K562 (cell line): Measurements from ENCODE around the gene KIF5A. TPM values are rescaled to one million over a fixed set of nuclear protein-coding genes. Genes with fewer than 3 reads are reported as not detected.

Source experiments
- ATAC-seq: fragments of 200-7000 bp; cut with Tn5 transposase; 3 replicates; pipeline ENCODE4 v1.9.1; 2020; ENCODE audit warnings: moderate library complexity
- BruUV-seq: library from RNA; stranded (reverse); fragments of 400-500 nt; replicated peaks from 2 replicates; lab custom pipeline; 2021; lab: Mats Ljungman, UMichigan
- CTCF ChIA-PET: fragments of 300-600 bp; formaldehyde crosslinking; extraction: SDS; loops from one replicate; lab custom pipeline; 2021; ENCODE audit warnings: low intra/inter-chr PET ratio; lab: Yijun Ruan, JAX
- POLR2A ChIA-PET: fragments of 300-600, 350-650 bp; sonication (Branson Sonifier 250); formaldehyde crosslinking; extraction: SDS; loops from one replicate; lab custom pipeline; 2021; ENCODE audit warnings: antibody characterized with exemption, inconsistent platforms; lab: Yijun Ruan, JAX
- DNase-seq, 4 experiments: peaks; one replicate each; pipeline versions ENCODE4 v3.0.0 to v3.0.0-alpha.2; 2011 to 2018; ENCODE audit warnings: low spot score in 3 of 4, mixed read lengths in 3 of 4; ENCODE audit errors: extremely low read depth in 1 of 4
- FAIRE-seq: peaks from 2 replicates; lab custom pipeline; 2011; peaks lifted over from hg19 to GRCh38; lab: Jason Lieb, UNC
- H2AFZ ChIP-seq: 2 replicates; pipeline ENCODE4 v1.6.0; 2011; ENCODE audit warnings: low read depth, low read length, control low read depth, inconsistent platforms
- H3K27ac ChIP-seq: fragments of 200-600 bp; 3 replicates; pipeline ENCODE4 v1.8.0; 2011; ENCODE audit warnings: low read depth, mild to moderate bottlenecking, control low read depth, inconsistent platforms, low read length, moderate library complexity, mixed read lengths; ENCODE audit errors: extremely low read depth
- H3K27me3 ChIP-seq, 2 experiments: fragments of 300-600 bp in 1 of 2; 2 replicates in 1 of 2; 3 replicates in 1 of 2; pipeline versions ENCODE4 v1.6.0 to v1.8.0; 2011; ENCODE audit warnings: inconsistent platforms in 2 of 2, low read length in 2 of 2, mild to moderate bottlenecking in 1 of 2, mixed read lengths in 1 of 2, moderate library complexity in 1 of 2; ENCODE audit not compliant: control insufficient read depth in 2 of 2, insufficient read depth in 2 of 2
- H3K36me3 ChIP-seq: fragments of 300-600 bp; 3 replicates; pipeline ENCODE4 v1.8.0; 2011; ENCODE audit warnings: mild to moderate bottlenecking, low read length, inconsistent platforms; ENCODE audit not compliant: control insufficient read depth, insufficient read depth
- H3K4me1 ChIP-seq, 2 experiments: fragments of 200-600 bp in 1 of 2; replicated peaks in 1 of 2; 2 replicates in 1 of 2; 3 replicates in 1 of 2; pipeline versions ENCODE4 v1.5.1 to v1.8.0; 2011; ENCODE audit warnings: inconsistent platforms in 2 of 2, low read length in 2 of 2, mild to moderate bottlenecking in 1 of 2, mixed read lengths in 1 of 2, moderate library complexity in 1 of 2; ENCODE audit not compliant: control insufficient read depth in 2 of 2, insufficient read depth in 2 of 2
- H3K4me2 ChIP-seq: 2 replicates; pipeline ENCODE4 v1.6.1; 2011; ENCODE audit warnings: low read length, control low read depth, inconsistent platforms, mixed read lengths; ENCODE audit not compliant: insufficient read depth
- H3K4me3 ChIP-seq: fragments of 200-600 bp; sonication (generic), shearing (Covaris generic); 2 replicates; pipeline ENCODE4 v1.5.1; 2016; ENCODE audit warnings: control low read depth, inconsistent platforms
- H3K79me2 ChIP-seq: fragments of 200-600 bp; 3 replicates; pipeline ENCODE4 v1.8.0; 2011; ENCODE audit warnings: low read length, inconsistent platforms; ENCODE audit not compliant: control insufficient read depth, insufficient read depth
- H3K9ac ChIP-seq, 2 experiments: 2 replicates each; pipeline versions ENCODE4 v1.6.0 to v1.6.1; 2011; ENCODE audit warnings: low read depth in 2 of 2, low read length in 2 of 2, control low read depth in 1 of 2, inconsistent platforms in 1 of 2, mild to moderate bottlenecking in 1 of 2, mixed read lengths in 1 of 2; ENCODE audit not compliant: insufficient read depth in 1 of 2
- H3K9me1 ChIP-seq: one replicate; pipeline ENCODE4 v1.6.0; 2011; ENCODE audit warnings: inconsistent platforms, mild to moderate bottlenecking, low read length, moderate library complexity; ENCODE audit not compliant: control insufficient read depth, insufficient read depth
- H3K9me3 ChIP-seq: replicated peaks from 2 replicates; pipeline ENCODE4 v1.5.1; 2011; ENCODE audit warnings: low read depth, low read length, inconsistent platforms; ENCODE audit not compliant: control insufficient read depth, insufficient read depth
- H4K20me1 ChIP-seq: replicated peaks from 2 replicates; pipeline ENCODE4 v1.6.1; 2011; ENCODE audit warnings: low read length, inconsistent platforms, mixed read lengths; ENCODE audit not compliant: control insufficient read depth, insufficient read depth
- ATF1 ChIP-seq, 2 experiments: fragments of 450-650 bp in 1 of 2; IDR thresholded peaks; 2 replicates each; pipeline ENCODE4 v1.6.1; 2016; ENCODE audit warnings: missing compliant biosample characterization in 1 of 2, missing genetic modification characterization in 1 of 2
- CREB3 ChIP-seq: fragments of 450-650 bp; conservative IDR thresholded peaks from 2 replicates; pipeline ENCODE4 v1.6.1; 2016; ENCODE audit warnings: missing genetic modification characterization, low read depth, mild to moderate bottlenecking, missing compliant biosample characterization, moderate library complexity
- E2F1 ChIP-seq: sonication (generic); formaldehyde crosslinking; IDR thresholded peaks from 2 replicates; pipeline ENCODE4 v1.8.1; 2023; ENCODE audit warnings: mild to moderate bottlenecking, missing genetic modification reagents, moderate library complexity
- FOS ChIP-seq: IDR thresholded peaks from 3 replicates; pipeline ENCODE4 v1.6.1; 2011; ENCODE audit not compliant: insufficient read length; ENCODE audit errors: extremely low read depth
- FOXJ3 ChIP-seq: sonication (generic); formaldehyde crosslinking; IDR thresholded peaks from 2 replicates; pipeline ENCODE4 v1.4.0; 2020; ENCODE audit warnings: mild to moderate bottlenecking, missing genetic modification reagents
- FOXP4 ChIP-seq: sonication (generic); formaldehyde crosslinking; IDR thresholded peaks from 2 replicates; pipeline ENCODE4 v1.8.0; 2022; ENCODE audit warnings: mild to moderate bottlenecking, missing genetic modification reagents, borderline replicate concordance
- MED1 ChIP-seq: sonication (generic); formaldehyde crosslinking; IDR thresholded peaks from 2 replicates; pipeline ENCODE4 v1.8.1; 2023; ENCODE audit warnings: missing genetic modification reagents, borderline replicate concordance
- MEIS2 ChIP-seq: fragments of 450-650 bp; IDR thresholded peaks from 2 replicates; pipeline ENCODE4 v1.6.1; 2014; ENCODE audit warnings: mild to moderate bottlenecking; ENCODE audit not compliant: partially characterized antibody
- MXI1 ChIP-seq: IDR thresholded peaks from 2 replicates; pipeline ENCODE4 v1.6.1; 2011; ENCODE audit warnings: low read depth, mild to moderate bottlenecking, improper control_type of control experiment, low read length
- PHB2 ChIP-seq: fragments of 450-650 bp; IDR thresholded peaks from 2 replicates; pipeline ENCODE4 v1.6.1; 2017; ENCODE audit warnings: low read depth
- RAD51 ChIP-seq: fragments of 450-650 bp; IDR thresholded peaks from 2 replicates; pipeline ENCODE4 v1.7.1; 2016; ENCODE audit warnings: low read depth, mild to moderate bottlenecking, borderline replicate concordance
- RBM22 ChIP-seq: fragments of 200-400 bp; formaldehyde crosslinking; IDR thresholded peaks from 2 replicates; pipeline ENCODE4 v1.6.1; 2018; ENCODE audit warnings: low read length, low read depth; ENCODE audit not compliant: poor library complexity, severe bottlenecking
- SOX6 ChIP-seq: fragments of 450-650 bp; IDR thresholded peaks from 2 replicates; pipeline ENCODE4 v1.6.1; 2014; ENCODE audit warnings: mild to moderate bottlenecking
- TCFL5 ChIP-seq: fragments of 250-450 bp; sonication (Bioruptor Pico); conservative IDR thresholded peaks from 2 replicates; pipeline ENCODE4 v1.6.1; 2021; ENCODE audit warnings: mild to moderate bottlenecking, moderate library complexity, matching md5 sums
- ZBTB34 ChIP-seq: fragments of 250-450 bp; sonication (Bioruptor Pico); IDR thresholded peaks from 2 replicates; pipeline ENCODE4 v1.8.0; 2021; ENCODE audit warnings: mild to moderate bottlenecking, moderate library complexity
- ZNF174 ChIP-seq: fragments of 250-450 bp; sonication (Bioruptor Pico); IDR thresholded peaks from 2 replicates; pipeline ENCODE4 v1.4.0; 2020; ENCODE audit warnings: mild to moderate bottlenecking
- ZNF584 ChIP-seq: fragments of 200-800 bp; sonication (Bioruptor generic); IDR thresholded peaks from 2 replicates; pipeline ENCODE4 v1.6.1; 2016; ENCODE audit warnings: low read depth, mild to moderate bottlenecking, missing genetic modification characterization, missing compliant biosample characterization
- WGBS: fragments of 100-300 bp; shearing (Covaris generic); methylation state at CpG from one replicate; pipeline ENCODE4 v1.1.6; 2016; ENCODE audit warnings: low coverage, mixed read lengths; ENCODE audit not compliant: insufficient coverage; ENCODE audit errors: missing lambda C conversion rate; 5-methylcytosine and 5-hydroxymethylcytosine counted together
- in situ Hi-C: fragments of 300-500 bp; cut with MboI; formaldehyde crosslinking; loops from 4 replicates; pipeline ENCODE4 v1.15.0; 2018; ENCODE audit warnings: inconsistent platforms, mixed read lengths
- intact Hi-C: fragments of 100-400 bp; cut with micrococcal nuclease; formaldehyde crosslinking; loops from 2 replicates; pipeline ENCODE4 v1.14.2; 2022
- polyA plus RNA-seq, 8 experiments: library from polyadenylated mRNA; depleted of rRNA in 4 of 8; stranded (reverse) in 5 of 8; unstranded in 3 of 8; fragments of >200 nt; fragmentation: Nextera tagmentation in 2 of 8; fragmentation: Illumina TruSeq in 1 of 8; extraction: Ambion mirVana in 2 of 8; extraction: Trizol in 1 of 8; gene quantifications; 2 replicates each; pipeline versions ENCODE4 v1.2.1 to v1.2.3, GENCODE V29; 2011 to 2014; ENCODE audit warnings: inconsistent platforms in 1 of 8, missing spikeins in 1 of 8
- total RNA-seq, 7 experiments: library from RNA; depleted of rRNA in 6 of 7; stranded (reverse); fragments of >200 nt in 6 of 7; fragmentation: Illumina TruSeq in 2 of 7; extraction: Trizol in 2 of 7; gene quantifications; 2 replicates each; pipeline versions ENCODE4 v1.2.1 to v1.2.3, GENCODE V29; 2011 to 2021; ENCODE audit warnings: low replicate concordance in 1 of 7

KIF5A gene
- total and polyA plus RNA-seq, 9 of the 15 experiments (the other 6 are each of a cell fraction or from before 2014, with no cell fraction given) = 3.4 to 17.7 (median 8.0) TPM

GRCh38 chr12:57592551-57593165 is 42.8 kb downstream of the KIF5A start:
- Histone ChIP-seq H3K9me1 (no peaks in the 10 kb centered on the region), H2AFZ (no peak overlapping the region), H3K4me2 (peak overlapping the region; percentile 77; the same call in 1 of the 2 replicates), H3K36me3 (peaks cover 39% of the 10 kb centered on the region; the same call in 2 of the 3 replicates), H4K20me1 (no peaks in the 10 kb centered on the region), H3K4me3 (peak overlapping the region; percentile 72; the same call in 1 of the 2 replicates), H3K9ac (no peak overlapping the region; a peak in 1 of 4 replicates), H3K4me1 (peaks cover 22 to 23% of the 10 kb centered on the region in 2 experiments), H3K27ac (no peak overlapping the region), H3K79me2 (peaks cover 27% of the 10 kb centered on the region), H3K27me3 (no peaks in the 10 kb centered on the region), H3K9me3 (no peaks in the 10 kb centered on the region)
- BruUV-seq = no TSS peak
- ChIA-PET POLR2A (interaction anchor here (0.5 to 4.2 kb wide), 12 partner anchors 8 to 215 kb away, joined by 3 to 20 read pairs (median 4); partner anchors contain the start of genes DDIT3, OS9 and TSPAN31), CTCF (interaction anchor here (1.2 kb wide), 1 partner anchor 101 kb away, joined by 3 read pairs; the partner anchor contains the start of gene OS9)
- WGBS = 39% methylated on average over 2 of the region's 2 CpGs
- no peak for TF ChIP-seq RAD51
- TF ChIP-seq MXI1 = no peak
- TF ChIP-seq PHB2 = no peak
- no peak for TF ChIP-seq CREB3
- TF ChIP-seq MEIS2 = no peak
- TF ChIP-seq E2F1 = no peak
- TF ChIP-seq RBM22 = no peak
- no peak for TF ChIP-seq FOXP4
- TF ChIP-seq TCFL5 (CRISPR knock-in tag) = no peak
- no peak for TF ChIP-seq FOXJ3 (CRISPR knock-in tag)
- no peak for TF ChIP-seq ATF1 (CRISPR knock-in tag; IDR thresholded peaks at IDR 0.05)
- no peak for TF ChIP-seq ATF1 (tag; IDR thresholded peaks at IDR 0.05)
- no peak for TF ChIP-seq ZBTB34 (CRISPR knock-in tag)
- TF ChIP-seq MED1 = no peak
- no peak for TF ChIP-seq SOX6
- no peak for TF ChIP-seq ZNF174 (CRISPR knock-in tag)
- no peak for TF ChIP-seq FOS
- no peak for TF ChIP-seq ZNF584
- FAIRE-seq (no peak), ATAC-seq (no peak), DNase-seq (no peak)
- in situ Hi-C loops (no loop called here), intact Hi-C loops (no loop called here)
